ENCODE data around the gene HLA-E.
"Not testable (repeated sequence)": the region's sequence is repeated elsewhere in the genome, so short reads cannot be mapped to it uniquely, and the experiment has no call there.

HLA-E gene

GRCh38 chr6:30520522-30520921 lies 31.2 kb downstream of the HLA-E start:
- POLR2A ChIA-PET, result no interaction called here

GRCh38 chr6:30521082-30521481 lies 31.8 kb downstream of the HLA-E start:
- DNase-seq; H3K36me3 ChIP-seq (ENCODE audit: control insufficient read depth in 4 of 4, insufficient read depth in 4 of 4, low read length in 3 of 4); POLR2A ChIA-PET; H3K27me3 ChIP-seq (replicated peaks in 2 of 5; ENCODE audit: control insufficient read depth in 4 of 5, insufficient read depth in 5 of 5, low read length in 4 of 5); H3K27ac ChIP-seq (ENCODE audit: insufficient read depth in 1 of 2, low read depth in 1 of 2, low read length in 2 of 2, poor library complexity in 1 of 2, severe bottlenecking in 2 of 2); H3K4me3 ChIP-seq (ENCODE audit: control insufficient read depth in 1 of 7, extremely low read depth in 1 of 7, insufficient read depth in 4 of 7, low read depth in 2 of 7, low read length in 6 of 7); H3K9me3 ChIP-seq (ENCODE audit: control extremely low read depth in 1 of 5, control insufficient read depth in 4 of 5, insufficient read depth in 2 of 5, low read depth in 1 of 5, low read length in 4 of 5): not testable (repeated sequence)
- peaks cover 0 to 23% (median 19%) of the 10 kb centered on the region in 4 experiments for H3K4me1 ChIP-seq (ENCODE audit: control extremely low read depth in 1 of 4, control insufficient read depth in 4 of 4, insufficient read depth in 4 of 4, low read length in 3 of 4)
- CTCF ChIA-PET, result interaction anchor here (0.6 to 6.0 kb wide), 7 partner anchors 8 to 37 kb away, joined by 3 to 35 read pairs (median 7); no protein-coding TSS in a partner anchor
- WGBS (ENCODE audit: insufficient coverage), result 93% methylated on average over 6 of the region's 7 CpGs

More at GRCh38 chr6:30520522-30520921, 31.2 kb downstream of the HLA-E start:
- WGBS (ENCODE audit: insufficient coverage), result 96% methylated on average over 6 of the region's 6 CpGs
- CTCF ChIA-PET, result interaction anchor here (1.3 to 6.0 kb wide), 6 partner anchors 7 to 25 kb away, joined by 3 to 35 read pairs (median 7); no protein-coding TSS in a partner anchor
- Histone ChIP-seq H3K4me1 (ENCODE audit: control extremely low read depth in 1 of 4, control insufficient read depth in 4 of 4, insufficient read depth in 4 of 4, low read length in 3 of 4) (peaks cover under 1 to 27% (median 23%) of the 10 kb centered on the region in 4 experiments), H3K9me3 (ENCODE audit: control extremely low read depth in 1 of 5, control insufficient read depth in 4 of 5, insufficient read depth in 2 of 5, low read depth in 1 of 5, low read length in 4 of 5) (peaks cover 0 to 9% (median 0%) of the 10 kb centered on the region in 5 experiments), H3K27me3 (replicated peaks in 2 of 5; ENCODE audit: control insufficient read depth in 4 of 5, insufficient read depth in 5 of 5, low read length in 4 of 5) (no peaks in the 10 kb centered on the region), H3K36me3 (ENCODE audit: control insufficient read depth in 4 of 4, insufficient read depth in 4 of 4, low read length in 3 of 4) (no peaks in the 10 kb centered on the region), H3K4me3 (ENCODE audit: control insufficient read depth in 1 of 7, extremely low read depth in 1 of 7, insufficient read depth in 4 of 7, low read depth in 2 of 7, low read length in 6 of 7) (no peak overlapping the region), H3K27ac (ENCODE audit: insufficient read depth in 1 of 2, low read depth in 1 of 2, low read length in 2 of 2, poor library complexity in 1 of 2, severe bottlenecking in 2 of 2) (no peak overlapping the region)
- DNase-seq, result no peak

GRCh38 chr6:30521952-30522351 lies 32.6 kb downstream of the HLA-E start:
- H3K27ac ChIP-seq (ENCODE audit: insufficient read depth in 1 of 2, low read depth in 1 of 2, low read length in 2 of 2, poor library complexity in 1 of 2, severe bottlenecking in 2 of 2); H3K9me3 ChIP-seq (ENCODE audit: control extremely low read depth in 1 of 5, control insufficient read depth in 4 of 5, insufficient read depth in 2 of 5, low read depth in 1 of 5, low read length in 4 of 5); DNase-seq; POLR2A ChIA-PET; H3K4me3 ChIP-seq (ENCODE audit: control insufficient read depth in 1 of 7, extremely low read depth in 1 of 7, insufficient read depth in 4 of 7, low read depth in 2 of 7, low read length in 6 of 7); H3K27me3 ChIP-seq (replicated peaks in 2 of 5; ENCODE audit: control insufficient read depth in 4 of 5, insufficient read depth in 5 of 5, low read length in 4 of 5); H3K36me3 ChIP-seq (ENCODE audit: control insufficient read depth in 4 of 4, insufficient read depth in 4 of 4, low read length in 3 of 4): not testable (repeated sequence)
- H3K4me1 ChIP-seq (ENCODE audit: control extremely low read depth in 1 of 4, control insufficient read depth in 4 of 4, insufficient read depth in 4 of 4, low read length in 3 of 4), result peaks cover 0 to 20% (median 14%) of the 10 kb centered on the region in 4 experiments
- 93% methylated on average over 3 of the region's 5 CpGs for WGBS (ENCODE audit: insufficient coverage)
- CTCF ChIA-PET, result interaction anchor here (0.9 to 2.0 kb wide), 6 partner anchors 8 to 26 kb away, joined by 3 to 7 read pairs (median 6); no protein-coding TSS in a partner anchor

DNA sequence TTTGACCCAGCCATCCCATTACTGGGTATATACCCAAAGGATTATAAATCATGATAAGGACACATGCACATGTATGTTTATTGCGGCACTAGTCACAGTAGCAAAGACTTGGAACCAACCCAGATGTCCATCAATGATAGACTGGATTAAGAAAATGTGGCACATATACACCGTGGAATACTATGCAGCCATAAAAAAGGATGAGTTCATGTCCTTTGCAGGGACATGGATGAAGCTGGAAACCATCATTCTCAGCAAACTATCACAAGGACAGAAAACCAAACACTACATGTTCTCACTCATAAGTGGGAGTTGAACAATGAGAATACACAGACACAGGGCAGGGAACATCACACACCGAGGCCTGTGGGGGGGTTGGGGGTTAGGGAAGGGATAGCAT lies 37.1 kb downstream of the HLA-E start:
- CTCF ChIA-PET, result interaction anchor here (3.5 kb wide), 1 partner anchor 31 kb away, joined by 19 read pairs; no protein-coding TSS in a partner anchor
- H3K4me3 ChIP-seq (ENCODE audit: control insufficient read depth in 1 of 7, extremely low read depth in 1 of 7, insufficient read depth in 4 of 7, low read depth in 2 of 7, low read length in 6 of 7); DNase-seq; H3K9me3 ChIP-seq (ENCODE audit: control extremely low read depth in 1 of 5, control insufficient read depth in 4 of 5, insufficient read depth in 2 of 5, low read depth in 1 of 5, low read length in 4 of 5); H3K27me3 ChIP-seq (replicated peaks in 2 of 5; ENCODE audit: control insufficient read depth in 4 of 5, insufficient read depth in 5 of 5, low read length in 4 of 5); H3K36me3 ChIP-seq (ENCODE audit: control insufficient read depth in 4 of 4, insufficient read depth in 4 of 4, low read length in 3 of 4); POLR2A ChIA-PET; H3K27ac ChIP-seq (ENCODE audit: insufficient read depth in 1 of 2, low read depth in 1 of 2, low read length in 2 of 2, poor library complexity in 1 of 2, severe bottlenecking in 2 of 2): not testable (repeated sequence)
- no CpG with 5 or more reads among the region's 3 CpGs for WGBS (ENCODE audit: insufficient coverage)
- peaks cover 0 to 22% (median 19%) of the 10 kb centered on the region in 4 experiments for H3K4me1 ChIP-seq (ENCODE audit: control extremely low read depth in 1 of 4, control insufficient read depth in 4 of 4, insufficient read depth in 4 of 4, low read length in 3 of 4)

DNA sequence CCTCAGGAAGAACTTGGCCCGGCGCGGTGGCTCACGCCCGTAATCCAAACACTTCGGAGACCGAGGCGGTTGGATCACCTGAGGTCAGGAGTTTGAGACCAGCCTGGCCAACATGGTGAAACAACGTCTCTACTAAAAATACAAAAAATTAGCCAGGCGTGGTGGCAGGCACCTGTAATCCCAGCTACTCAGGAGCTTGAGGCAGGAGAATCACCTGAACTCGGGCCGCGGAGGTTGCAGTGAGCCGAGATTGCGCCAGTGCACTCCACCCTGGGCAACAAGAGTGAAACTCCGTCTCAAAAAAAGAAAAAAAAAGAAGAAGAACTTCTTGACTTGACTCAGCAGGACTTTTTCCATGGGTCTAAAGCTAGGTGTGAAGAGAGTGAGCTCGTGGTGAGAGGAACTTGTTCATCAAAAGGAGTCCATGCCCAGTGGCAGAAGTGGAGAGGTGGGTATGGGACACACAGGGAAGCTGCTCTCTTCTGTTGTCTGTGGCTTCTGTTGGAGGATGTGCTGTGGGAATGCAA lies 40.1 kb downstream of the HLA-E start:
- not testable (repeated sequence) for H3K27me3 ChIP-seq (replicated peaks in 2 of 5; ENCODE audit: control insufficient read depth in 4 of 5, insufficient read depth in 5 of 5, low read length in 4 of 5); H3K36me3 ChIP-seq (ENCODE audit: control insufficient read depth in 4 of 4, insufficient read depth in 4 of 4, low read length in 3 of 4); H3K9me3 ChIP-seq (ENCODE audit: control extremely low read depth in 1 of 5, control insufficient read depth in 4 of 5, insufficient read depth in 2 of 5, low read depth in 1 of 5, low read length in 4 of 5); H3K4me3 ChIP-seq (ENCODE audit: control insufficient read depth in 1 of 7, extremely low read depth in 1 of 7, insufficient read depth in 4 of 7, low read depth in 2 of 7, low read length in 6 of 7)
- Histone ChIP-seq H3K27ac (ENCODE audit: insufficient read depth in 1 of 2, low read depth in 1 of 2, low read length in 2 of 2, poor library complexity in 1 of 2, severe bottlenecking in 2 of 2) (peak overlapping the region in 1 of 2 experiments; percentile 25), H3K4me1 (ENCODE audit: control extremely low read depth in 1 of 4, control insufficient read depth in 4 of 4, insufficient read depth in 4 of 4, low read length in 3 of 4) (peaks cover 0 to 27% (median 21%) of the 10 kb centered on the region in 4 experiments)
- POLR2A ChIA-PET, result interaction anchor here (0.6 kb wide), 1 partner anchor 65 kb away, joined by 3 read pairs; no protein-coding TSS in a partner anchor
- DNase-seq, result peak in 2 of 3 donors; percentile 45 to 50
- WGBS (ENCODE audit: insufficient coverage), result 83% methylated on average over 15 of the region's 17 CpGs
- CTCF ChIA-PET, result interaction anchor here (1.6 to 4.4 kb wide), 7 partner anchors 8 to 46 kb away, joined by 7 to 62 read pairs (median 39); no protein-coding TSS in a partner anchor

- peaks cover 0 to 27% (median 21%) of the 10 kb centered on the region in 4 experiments for H3K4me1 ChIP-seq (ENCODE audit: control extremely low read depth in 1 of 4, control insufficient read depth in 4 of 4, insufficient read depth in 4 of 4, low read length in 3 of 4)
- no peak overlapping the region for H3K4me3 ChIP-seq (ENCODE audit: control insufficient read depth in 1 of 7, extremely low read depth in 1 of 7, insufficient read depth in 4 of 7, low read depth in 2 of 7, low read length in 6 of 7)
- H3K27me3 ChIP-seq (replicated peaks in 2 of 5; ENCODE audit: control insufficient read depth in 4 of 5, insufficient read depth in 5 of 5, low read length in 4 of 5), result no peaks in the 10 kb centered on the region
- WGBS (ENCODE audit: insufficient coverage), result no CpG with 5 or more reads among the region's 2 CpGs
- peak overlapping the region in 1 of 2 experiments; percentile 25 for H3K27ac ChIP-seq (ENCODE audit: insufficient read depth in 1 of 2, low read depth in 1 of 2, low read length in 2 of 2, poor library complexity in 1 of 2, severe bottlenecking in 2 of 2)
- H3K36me3 ChIP-seq (ENCODE audit: control insufficient read depth in 4 of 4, insufficient read depth in 4 of 4, low read length in 3 of 4), result no peaks in the 10 kb centered on the region
- ChIA-PET CTCF (interaction anchor here (1.6 to 4.4 kb wide), 7 partner anchors 9 to 47 kb away, joined by 7 to 62 read pairs (median 39); no protein-coding TSS in a partner anchor), POLR2A (interaction anchor here (0.6 kb wide), 1 partner anchor 64 kb away, joined by 3 read pairs; no protein-coding TSS in a partner anchor)
- DNase-seq, result peak in 2 of 3 donors; percentile 70 to 81
- H3K9me3 ChIP-seq (ENCODE audit: control extremely low read depth in 1 of 5, control insufficient read depth in 4 of 5, insufficient read depth in 2 of 5, low read depth in 1 of 5, low read length in 4 of 5), result no peaks in the 10 kb centered on the region
These were observed 40.7 kb downstream of the HLA-E start for GRCh38 chr6:30530014-30530413.

Data from common myeloid progenitor, CD34-positive (primary cell).